Left colon (tissue), 2 donors: ENCODE measurements around the gene INPP5D. TPM values are rescaled to one million over a fixed set of nuclear protein-coding genes. Genes with fewer than 3 reads are reported as not detected.
"Not testable (repeated sequence)": the region's sequence is repeated elsewhere in the genome, so short reads cannot be mapped to it uniquely, and the experiment has no call there.

Source experiments
- ATAC-seq: fragments of 200-7000 bp; cut with Tn5 transposase; one replicate; pipeline ENCODE4 v1.9.1; 2020; ENCODE audit warnings: mild to moderate bottlenecking, moderate library complexity
- DNase-seq, 2 donors: peaks; one replicate each; pipeline ENCODE4 v3.0.0-alpha.2; 2020
- intact Hi-C, 2 donors: fragments of 100-400 bp; cut with DNase I in 1 of 2; cut with micrococcal nuclease in 1 of 2; formaldehyde crosslinking; loops; one replicate each; pipeline versions ENCODE4 v1.11.2 to v1.14.0; 2022; cut with DNase I, micrococcal nuclease
- total RNA-seq, 2 donors: library from RNA; stranded (reverse); fragmentation: NEBNext Ultra II Directional; extraction: Animal tissue kit (Norgen Biotek cat#: 25700); gene quantifications; one replicate each; pipeline ENCODE4 v1.2.1, GENCODE V29; 2021
- donor health status: DM: no; HTN: no; CAD: no.
- donor health status: DM: yes; HTN: yes; CAD: no.

INPP5D gene
- total RNA-seq, 2 donors from 2014 or later = 6.6 to 10.6 TPM

DNA sequence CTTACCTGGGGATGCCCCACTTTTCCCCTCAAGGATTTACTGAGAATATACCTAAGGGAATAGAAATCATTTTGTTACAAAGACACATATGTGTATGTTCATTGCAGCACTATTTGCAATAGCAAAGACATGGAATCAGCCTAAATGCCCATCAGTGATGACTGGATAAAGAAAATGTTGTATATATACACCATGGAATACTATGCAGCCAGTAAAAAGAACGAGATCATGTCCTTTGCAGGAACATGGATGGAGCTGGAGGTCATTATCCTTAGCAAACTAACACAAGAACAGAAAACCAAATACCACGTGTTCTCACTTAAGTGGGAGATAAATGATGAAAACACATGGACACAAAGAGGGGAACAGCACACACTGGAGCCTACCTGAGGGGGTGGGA is 63.4 kb downstream of the INPP5D start:
- intact Hi-C loops, DNase-seq, ATAC-seq: not testable (repeated sequence)

GRCh38 chr2:233124421-233125080 is 64.4 kb downstream of the INPP5D start:
- intact Hi-C loops = no loop called here
- DNase-seq (peak in 1 of 2 donors; percentile 48), ATAC-seq (no peak)

DNA sequence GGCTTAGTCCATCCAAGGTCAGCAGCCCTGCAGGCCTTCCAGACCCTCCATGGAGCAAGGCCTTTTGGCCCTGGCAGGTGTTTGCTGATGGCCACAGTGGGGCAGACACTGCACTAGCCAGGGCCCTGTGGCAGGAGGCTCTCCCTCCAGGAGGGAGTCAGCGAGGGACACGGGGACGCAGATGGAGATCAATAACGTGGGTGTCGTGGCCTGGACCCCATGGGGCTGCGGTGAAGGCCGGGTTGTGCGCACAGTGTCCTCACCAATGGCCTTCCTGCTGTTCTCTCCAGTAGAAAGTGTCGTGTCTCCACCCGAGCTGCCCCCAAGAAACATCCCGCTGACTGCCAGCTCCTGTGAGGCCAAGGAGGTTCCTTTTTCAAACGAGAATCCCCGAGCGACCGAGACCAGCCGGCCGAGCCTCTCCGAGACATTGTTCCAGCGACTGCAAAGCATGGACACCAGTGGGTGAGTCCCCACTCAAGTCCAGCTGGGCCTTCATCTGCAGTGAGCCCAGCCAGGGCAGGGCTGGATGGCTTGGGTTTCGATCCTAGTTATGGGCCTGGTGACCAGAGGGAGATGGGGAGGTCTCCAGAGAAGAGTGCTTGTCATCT is 65.4 kb downstream of the INPP5D start:
- intact Hi-C loops = no loop called here
- no peak for ATAC-seq

GRCh38 chr2:233129351-233129978 is 69.3 kb downstream of the INPP5D start:
- intact Hi-C loops = no loop called here
- ATAC-seq (no peak), DNase-seq (no peak)

More for the DNA sequence above, 65.4 kb downstream of the INPP5D start:
- no peak for DNase-seq

- intact Hi-C loops = no loop called here
Observed at GRCh38 chr2:233130024-233130423, 69.9 kb downstream of the INPP5D start.

GRCh38 chr2:233130481-233131020 is 70.4 kb downstream of the INPP5D start:
- ATAC-seq (no peak), DNase-seq (no peak)
- intact Hi-C loops = no loop called here

More at GRCh38 chr2:233130024-233130423, 69.9 kb downstream of the INPP5D start:
- DNase-seq (no peak), ATAC-seq (no peak)

DNA sequence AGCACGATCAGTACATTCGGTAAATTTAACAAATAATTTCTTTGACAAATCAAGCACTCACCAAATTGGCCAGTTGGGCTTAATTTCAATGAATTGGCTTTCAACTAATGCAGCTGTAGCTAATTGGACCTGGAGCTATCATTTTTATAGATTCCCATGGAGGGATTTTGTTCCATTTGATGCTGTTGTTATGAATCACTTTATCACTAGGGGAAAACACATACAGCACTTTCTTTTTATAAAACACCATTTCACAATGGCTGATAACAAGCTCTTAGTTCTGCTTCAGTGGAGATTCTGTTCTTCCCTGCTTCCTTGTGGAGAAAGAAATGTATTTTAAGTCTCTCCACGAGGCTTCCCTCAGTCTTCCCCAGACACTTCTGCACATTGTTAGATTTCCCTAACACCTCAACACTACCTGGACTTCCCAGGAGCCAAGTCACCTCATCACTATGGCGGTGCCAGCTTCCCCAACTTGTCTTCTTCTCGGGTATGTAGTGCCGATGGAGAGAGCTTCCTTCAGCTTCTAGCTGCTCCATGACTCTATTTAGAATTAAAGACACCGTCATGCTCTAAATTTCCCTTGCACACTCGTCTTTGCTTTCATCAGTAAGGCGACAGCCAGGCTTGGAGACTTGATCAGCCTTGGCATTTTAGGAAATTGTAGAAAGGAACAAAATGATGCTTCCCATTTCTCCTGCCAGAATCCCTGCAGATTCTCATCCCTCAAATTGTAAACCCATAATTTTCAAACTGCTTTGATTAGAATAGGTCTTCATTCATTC is 72.0 kb downstream of the INPP5D start:
- ATAC-seq = no peak
- intact Hi-C loops = no loop called here
- DNase-seq = no peak

DNA sequence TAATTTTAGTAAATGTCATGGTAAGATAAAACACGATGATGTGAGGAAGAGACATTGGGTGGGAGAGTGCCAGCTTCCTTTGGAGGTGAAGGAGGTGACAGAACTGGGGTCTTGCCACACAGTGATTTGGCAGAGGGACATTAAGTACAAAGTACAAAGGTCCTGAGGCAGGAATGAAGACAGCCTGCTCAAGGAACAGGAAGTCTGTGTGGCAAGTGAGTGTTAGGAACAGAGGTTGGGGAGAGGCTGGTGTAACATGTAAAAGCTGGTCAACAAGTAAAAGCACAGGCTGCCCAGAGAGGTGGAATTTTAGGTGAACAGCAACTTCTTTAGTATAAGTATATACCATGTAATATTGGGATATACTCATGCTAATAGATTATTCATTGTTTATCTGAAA is 73.1 kb downstream of the INPP5D start:
- peak; percentile 71 for ATAC-seq

GRCh38 chr2:233135421-233135820 is 75.3 kb downstream of the INPP5D start:
- DNase-seq (no peak), ATAC-seq (no peak)
- intact Hi-C loops = no loop called here

More for the DNA sequence above, 73.1 kb downstream of the INPP5D start:
- intact Hi-C loops = no loop called here
- no peak for DNase-seq

GRCh38 chr2:233137040-233137439 is 76.9 kb downstream of the INPP5D start:
- intact Hi-C loops = no loop called here
- DNase-seq (no peak), ATAC-seq (no peak)

DNA sequence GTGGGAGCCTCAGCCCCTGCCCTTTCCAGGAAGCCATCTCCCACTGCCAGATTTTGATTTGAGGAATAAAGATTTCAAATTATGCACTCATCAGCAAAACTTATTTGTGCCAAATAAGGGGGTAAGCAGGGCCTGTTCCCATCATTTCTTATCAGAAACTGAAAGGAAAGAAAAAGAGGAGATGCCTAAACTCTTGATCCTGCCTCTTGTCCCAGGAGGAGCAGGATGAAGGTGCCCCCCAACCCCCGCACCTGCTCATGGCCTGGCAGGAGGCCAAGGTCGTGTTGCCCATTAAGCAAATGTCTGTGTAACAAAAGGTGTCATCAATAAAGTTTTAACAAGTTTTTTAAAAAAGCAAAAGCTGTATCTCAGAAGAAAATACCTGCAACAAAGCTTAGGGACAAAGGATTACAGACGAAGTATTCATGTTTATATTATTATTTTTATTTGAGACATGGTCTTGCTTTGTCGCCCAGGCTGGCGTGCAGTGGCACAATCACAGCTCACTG is 80.0 kb downstream of the INPP5D start:
- ATAC-seq (no peak), DNase-seq (no peak)
- intact Hi-C loops = no loop called here

DNA sequence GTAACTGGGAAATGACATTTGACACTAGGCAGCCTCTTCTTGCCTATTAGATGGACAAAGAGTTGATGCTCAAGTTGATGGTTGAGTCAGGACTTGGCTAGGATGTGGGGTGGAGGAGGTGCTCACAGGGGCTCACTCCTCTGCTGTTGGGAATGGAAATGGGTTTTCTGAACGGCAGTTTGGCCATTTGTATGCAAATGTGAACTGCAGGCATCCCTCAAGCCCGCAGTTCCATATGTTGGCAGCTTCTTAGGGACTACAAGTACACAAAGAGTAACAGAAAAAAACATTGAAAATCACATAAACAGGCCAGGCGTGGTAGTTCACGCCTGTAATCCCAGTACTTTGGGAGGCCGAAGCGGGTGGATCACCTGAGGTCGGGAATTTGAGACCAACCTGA is 80.8 kb downstream of the INPP5D start:
- DNase-seq (no peak), ATAC-seq (no peak)
- intact Hi-C loops = no loop called here

DNA sequence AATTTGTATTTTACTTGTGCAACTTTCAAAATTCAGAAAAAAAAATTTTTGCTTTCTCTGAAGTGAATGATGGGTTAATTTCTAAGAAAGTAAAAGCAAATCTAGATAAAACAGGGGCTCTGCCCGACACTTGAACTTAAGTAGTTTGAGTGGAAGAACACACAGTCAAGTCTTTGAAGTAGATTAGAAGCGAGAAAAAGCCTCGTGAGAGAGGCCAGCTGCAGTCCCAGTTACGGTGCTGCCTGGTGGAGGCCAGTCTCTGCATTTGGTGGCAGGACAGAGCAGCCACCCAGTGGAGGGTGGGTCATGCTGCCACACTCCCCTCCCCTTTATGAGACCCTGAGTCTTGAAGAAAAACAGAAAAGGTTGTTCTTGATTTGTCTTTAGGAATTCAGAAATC is 81.8 kb downstream of the INPP5D start:
- ATAC-seq (no peak), DNase-seq (no peak)
- intact Hi-C loops = no loop called here

DNA sequence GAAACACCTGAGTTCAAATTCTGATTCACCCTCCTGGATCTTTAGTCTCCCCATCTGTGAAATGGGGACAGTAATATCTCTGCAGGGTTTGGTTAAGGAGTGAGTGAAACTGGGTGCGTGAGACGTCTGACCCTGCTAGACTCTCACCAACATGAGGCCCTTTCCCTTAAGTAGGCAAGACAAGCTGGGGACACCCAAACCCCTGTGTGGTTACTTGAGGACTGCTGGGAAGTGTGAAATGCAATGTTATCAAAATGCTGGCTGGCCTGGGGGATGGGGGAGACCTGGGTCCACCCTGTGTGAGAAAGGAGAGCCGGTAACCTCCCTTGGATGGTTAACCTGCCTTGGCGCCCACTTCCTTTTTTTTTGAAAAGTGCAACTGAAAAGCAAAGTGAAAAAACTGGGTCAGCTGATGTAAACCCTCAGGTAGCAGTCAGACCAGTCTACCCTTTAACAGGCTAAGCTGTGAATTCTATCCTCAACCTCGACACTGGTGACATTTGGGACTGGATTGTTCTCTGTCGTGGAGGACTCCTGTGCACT is 82.3 kb downstream of the INPP5D start:
- intact Hi-C loops = no loop called here
- DNase-seq = no peak

DNA sequence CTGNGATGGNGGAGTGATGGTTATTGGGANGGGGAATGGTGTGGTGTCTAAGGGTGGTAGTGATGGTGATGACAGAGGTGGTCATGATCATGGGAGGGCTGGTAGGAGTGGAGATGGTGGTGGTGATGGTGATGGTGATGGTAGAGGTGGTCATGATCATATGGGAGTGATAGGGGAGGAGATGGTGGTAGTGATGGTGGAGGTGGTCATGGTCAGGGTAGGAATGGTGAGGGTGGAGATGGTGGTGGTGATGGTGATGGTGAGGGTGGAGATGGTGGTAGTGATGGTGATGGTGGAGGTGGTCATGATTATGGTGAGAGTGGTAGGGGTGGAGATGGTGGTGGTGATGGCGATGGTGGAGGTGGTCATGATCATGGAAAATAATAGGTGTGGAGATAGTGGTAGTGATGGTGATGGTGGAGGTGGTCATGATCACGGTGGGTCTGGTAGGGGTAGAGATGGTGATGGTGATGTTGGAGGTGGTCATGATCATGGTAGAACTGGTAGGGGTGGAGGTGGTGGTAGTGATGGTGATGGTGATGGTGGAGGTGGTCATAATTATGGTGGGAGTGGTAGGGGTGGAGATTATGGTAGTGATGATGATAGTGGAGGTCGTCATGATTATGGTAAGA is 83.7 kb downstream of the INPP5D start:
- intact Hi-C loops = no loop called here
- DNase-seq (no peak), ATAC-seq (no peak)

More for the DNA sequence above, 82.3 kb downstream of the INPP5D start:
- no peak for ATAC-seq

DNA sequence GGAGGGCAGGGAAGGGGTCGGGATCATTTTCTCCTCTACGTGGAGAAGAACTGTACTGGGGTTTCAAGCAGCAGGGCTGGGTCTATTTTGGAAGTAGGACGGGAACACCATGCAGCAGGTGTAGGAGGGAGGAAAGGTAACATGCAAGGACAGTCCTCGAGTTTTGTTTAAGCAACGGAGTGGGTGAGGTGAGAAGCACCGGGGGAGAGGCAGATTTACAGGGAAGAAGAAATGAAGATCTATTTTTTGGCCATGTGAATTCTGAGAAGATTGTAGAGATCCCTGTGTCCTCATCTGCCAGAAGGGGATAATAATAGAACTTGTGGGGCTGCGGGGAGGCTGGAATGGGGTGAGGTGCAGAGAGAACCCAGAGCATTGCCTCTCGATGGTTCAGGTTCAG is 85.6 kb downstream of the INPP5D start:
- DNase-seq (no peak), ATAC-seq (no peak)
- intact Hi-C loops = no loop called here

DNA sequence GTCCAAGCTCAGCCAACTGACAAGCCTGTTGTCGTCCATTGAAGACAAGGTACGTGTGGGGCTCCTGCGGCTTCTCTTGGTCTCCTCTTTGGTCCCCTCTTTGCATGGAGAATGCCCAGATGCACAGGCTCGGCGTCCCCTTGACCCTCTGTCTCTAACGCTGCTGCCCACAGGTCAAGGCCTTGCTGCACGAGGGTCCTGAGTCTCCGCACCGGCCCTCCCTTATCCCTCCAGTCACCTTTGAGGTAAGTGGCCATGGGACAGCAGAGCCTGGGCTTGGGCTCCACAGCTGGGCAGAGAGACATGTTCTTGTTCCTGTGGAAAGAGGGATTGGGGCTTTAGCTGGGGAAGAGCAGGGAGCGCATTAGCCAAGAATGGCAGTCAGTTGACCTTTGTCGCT is 86.1 kb downstream of the INPP5D start:
- intact Hi-C loops = no loop called here
- DNase-seq = no peak
- no peak for ATAC-seq

- no peak for ATAC-seq
- intact Hi-C loops = no loop called here
- DNase-seq = no peak
Observed at GRCh38 chr2:233147136-233147828, 87.1 kb downstream of the INPP5D start.
